ENCODE results near the gene SKIC8.

The SKIC8 gene

DNA sequence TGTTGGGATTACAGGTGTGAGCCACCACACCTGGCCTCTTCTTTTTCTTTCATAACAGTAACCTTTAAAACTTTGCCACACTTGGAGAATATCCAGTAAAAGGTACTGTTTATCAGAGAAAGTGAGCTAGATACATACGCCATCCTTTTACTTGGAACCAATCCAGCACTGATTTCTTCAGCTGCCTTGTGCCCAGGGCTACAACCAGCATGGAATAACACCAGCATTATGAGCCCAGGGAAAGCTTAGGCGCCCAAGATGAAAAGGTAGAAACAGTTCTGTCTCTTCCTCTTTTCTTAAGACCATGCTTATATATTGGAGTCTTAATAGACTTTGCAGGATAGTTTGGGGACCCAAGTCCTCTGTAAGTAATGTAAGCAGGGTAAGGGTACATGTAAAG is 8.4 kb downstream of the SKIC8 start:
- no peak for DNase-seq (ENCODE audit: low spot score)

DNA sequence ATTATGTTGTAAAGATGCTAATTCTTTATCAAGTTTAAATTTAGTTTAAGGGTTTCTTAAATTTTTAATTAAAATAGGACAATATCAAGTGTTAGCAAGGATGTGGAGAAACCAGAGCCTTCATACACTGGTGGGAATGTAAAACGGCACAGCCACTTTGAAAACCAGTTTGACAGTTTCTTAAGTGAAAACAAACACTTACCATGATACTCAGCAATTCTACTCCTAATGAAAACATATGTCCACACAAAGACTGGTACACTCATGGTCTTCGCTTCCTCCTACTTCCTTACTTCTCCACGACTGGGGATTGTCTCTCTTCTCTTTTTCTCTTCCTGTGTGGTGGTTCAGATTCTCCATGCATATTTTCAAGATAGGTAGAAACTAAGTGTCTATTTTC is 9.2 kb downstream of the SKIC8 start:
- no peak for DNase-seq (ENCODE audit: low spot score)

DNA sequence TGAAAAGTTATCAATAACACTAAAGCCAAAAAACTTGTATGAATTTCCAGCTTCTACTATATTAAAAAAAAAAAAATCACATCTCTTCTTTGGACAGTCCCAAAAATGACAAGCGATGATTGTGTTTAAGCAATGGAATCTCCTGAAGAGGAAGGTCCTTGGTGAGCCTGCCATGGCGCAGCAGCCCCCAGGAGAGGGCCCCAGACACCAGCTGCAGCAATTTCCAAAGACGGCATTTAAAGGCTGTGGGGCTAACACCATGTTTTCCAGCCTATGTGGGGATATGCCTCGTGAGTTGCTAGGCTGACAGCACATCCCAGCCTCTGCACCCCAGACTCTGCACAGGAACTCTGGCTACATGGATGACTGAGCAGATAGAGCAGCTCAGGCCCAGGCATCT is 14.7 kb downstream of the SKIC8 start:
- no peak for DNase-seq (ENCODE audit: low spot score)

DNA sequence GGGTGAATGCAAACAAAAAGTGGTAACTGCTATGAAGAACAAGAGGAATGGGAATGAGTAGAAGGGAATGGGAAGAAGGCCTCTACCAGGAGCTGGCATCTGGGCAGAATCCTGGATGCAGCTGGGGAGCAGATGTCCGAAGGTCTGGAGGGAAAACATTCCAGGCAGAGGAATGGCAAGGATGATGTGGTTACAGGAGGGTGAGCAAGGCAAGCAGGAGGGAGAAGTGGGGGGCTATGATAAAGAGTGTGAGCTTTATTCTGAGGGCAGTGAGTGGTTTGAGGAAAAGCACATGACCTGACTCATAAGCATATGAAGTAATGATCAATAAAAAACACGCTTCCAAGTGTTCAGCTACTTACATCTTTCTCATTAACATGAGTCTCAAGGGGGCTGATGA is 17.1 kb downstream of the SKIC8 start:
- no peak for DNase-seq (ENCODE audit: low spot score)

DNA sequence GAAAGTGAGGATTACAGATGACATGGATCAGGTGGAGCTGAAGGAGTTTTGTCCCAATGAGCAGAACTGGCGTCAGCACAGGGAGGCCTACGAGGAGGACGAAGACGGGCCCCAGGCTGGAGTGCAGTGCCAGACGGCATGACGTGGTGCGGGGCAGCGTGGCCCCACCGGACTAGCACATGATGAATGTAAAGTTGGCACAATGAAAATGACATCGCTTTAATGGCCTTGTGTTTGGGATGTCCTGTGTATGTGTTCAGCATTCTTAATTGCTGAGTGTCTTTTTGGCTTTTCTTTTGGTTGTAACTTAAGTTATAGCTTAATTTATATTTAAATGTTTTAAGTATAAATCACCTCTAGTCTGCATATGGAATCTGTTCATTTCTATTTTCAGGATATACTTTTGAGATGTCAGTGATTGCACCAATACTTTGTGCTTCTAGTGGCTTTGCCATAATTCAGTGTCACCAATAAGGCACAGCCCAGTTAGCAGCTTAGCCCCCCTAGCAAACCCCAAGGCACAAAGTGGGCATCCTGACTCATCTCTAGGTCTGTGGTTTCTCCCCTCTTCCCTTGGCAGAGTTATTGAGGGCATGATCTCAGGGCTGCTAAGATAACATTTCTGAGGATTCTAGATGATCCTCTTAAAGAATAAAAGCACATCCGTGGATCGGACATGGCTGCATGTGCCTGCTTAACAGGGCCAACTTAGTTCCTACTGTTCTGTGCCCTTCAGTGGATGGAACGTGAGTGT is 18.9 kb downstream of the SKIC8 start:
- DNase-seq (ENCODE audit: low spot score) = no peak

DNA sequence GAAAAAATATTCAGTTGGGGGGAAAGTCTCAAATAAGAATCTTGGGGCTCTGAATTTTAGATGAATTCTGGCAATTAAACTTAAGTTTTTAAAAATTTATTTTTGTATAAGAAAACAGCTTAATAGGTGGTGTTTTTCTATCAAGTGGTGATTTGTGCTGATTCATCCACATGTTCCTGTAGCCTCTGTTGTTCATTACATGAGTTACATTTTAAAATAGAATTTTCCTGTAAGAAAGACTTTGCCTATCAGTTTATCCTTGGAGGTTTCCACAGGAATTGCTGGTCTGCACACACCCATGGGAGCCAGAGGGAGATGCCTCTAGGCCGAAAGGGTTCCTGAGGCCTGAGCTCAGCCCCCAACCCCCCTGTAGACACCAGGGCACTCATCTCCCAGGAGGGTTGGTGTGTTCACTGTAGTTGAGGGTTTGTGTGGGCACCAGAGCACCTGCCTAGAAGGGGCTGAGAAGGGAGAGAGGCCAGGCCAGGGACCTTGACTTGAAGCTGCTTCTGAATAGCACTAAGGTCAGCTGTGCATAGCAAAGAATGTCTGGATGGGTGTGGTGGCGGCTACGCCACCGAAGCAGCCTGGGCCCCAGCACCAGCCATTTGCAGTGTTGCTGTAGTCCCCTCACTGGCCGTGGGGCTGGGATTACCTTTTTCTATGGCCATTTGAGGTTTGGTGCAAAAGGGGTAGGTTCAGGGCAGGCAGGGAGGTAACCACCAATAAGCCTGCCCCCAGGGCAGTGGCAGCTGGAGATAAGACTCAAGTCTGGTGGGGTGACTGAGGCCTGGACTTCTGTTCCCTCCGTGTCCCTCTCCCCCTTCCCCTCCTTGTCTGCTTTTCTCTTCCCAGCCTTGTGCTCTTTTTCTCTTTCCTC is 23.1 kb downstream of the SKIC8 start:
- DNase-seq (ENCODE audit: low spot score) = no peak

DNA sequence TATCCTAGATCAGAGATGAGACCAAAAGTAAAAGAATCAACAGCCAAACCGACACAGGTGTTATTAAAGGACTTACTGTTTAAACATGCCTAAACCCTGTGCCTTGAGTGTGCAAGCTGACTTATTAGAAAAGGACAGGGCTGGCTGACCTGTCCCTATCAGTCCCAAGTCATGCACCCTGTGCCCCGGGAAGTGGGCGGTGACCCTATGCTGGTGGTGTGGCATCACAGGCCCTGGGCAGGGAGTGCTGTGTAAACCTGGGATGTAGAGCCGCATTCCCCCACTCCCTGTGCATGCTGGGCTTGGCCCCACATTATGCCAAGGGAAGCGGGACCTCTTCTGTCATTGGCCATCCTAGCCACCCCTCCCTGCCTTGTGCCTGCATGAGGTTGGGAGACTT is 24.4 kb downstream of the SKIC8 start:
- no peak for DNase-seq (ENCODE audit: low spot score)

DNA sequence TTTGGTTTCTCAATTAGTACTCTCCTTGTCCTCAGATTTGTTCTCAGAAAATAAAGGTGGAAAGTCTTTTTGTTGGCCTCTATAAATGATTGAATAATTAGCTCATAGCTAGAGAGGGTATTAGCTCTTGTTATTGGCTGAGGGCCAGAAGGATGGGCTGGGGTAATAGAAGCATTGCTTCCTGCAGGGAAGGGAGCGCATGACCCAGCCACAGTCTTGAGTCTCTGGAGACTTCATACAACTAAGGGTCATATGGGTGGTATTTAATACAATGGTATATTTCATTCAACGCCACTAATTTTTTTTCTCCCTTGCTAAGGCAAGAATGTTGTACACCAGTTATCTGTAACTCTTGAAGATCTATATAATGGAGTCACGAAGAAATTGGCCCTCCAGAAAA is 26.6 kb downstream of the SKIC8 start:
- DNase-seq (ENCODE audit: low spot score) = no peak

DNA sequence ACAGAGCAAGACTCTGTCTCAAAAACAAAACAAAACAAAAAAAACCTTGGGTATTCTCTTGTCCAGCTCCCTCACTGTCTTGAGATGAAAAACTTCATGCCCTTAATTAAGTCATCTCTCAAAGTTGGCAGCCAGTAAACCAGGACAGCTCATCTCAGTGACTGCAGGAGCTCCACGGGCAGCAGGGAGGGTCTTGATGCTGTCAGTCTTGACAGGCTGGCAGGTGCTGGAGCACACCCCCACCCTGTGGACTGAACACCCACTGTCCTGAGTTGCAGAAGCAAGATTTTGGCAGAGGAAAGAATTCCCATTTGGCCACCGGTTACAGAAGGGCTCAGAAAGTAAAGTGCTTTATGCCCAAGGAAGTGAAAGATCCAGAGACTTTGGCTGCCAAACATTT is 27.1 kb downstream of the SKIC8 start:
- no peak for DNase-seq (ENCODE audit: low spot score)

DNA sequence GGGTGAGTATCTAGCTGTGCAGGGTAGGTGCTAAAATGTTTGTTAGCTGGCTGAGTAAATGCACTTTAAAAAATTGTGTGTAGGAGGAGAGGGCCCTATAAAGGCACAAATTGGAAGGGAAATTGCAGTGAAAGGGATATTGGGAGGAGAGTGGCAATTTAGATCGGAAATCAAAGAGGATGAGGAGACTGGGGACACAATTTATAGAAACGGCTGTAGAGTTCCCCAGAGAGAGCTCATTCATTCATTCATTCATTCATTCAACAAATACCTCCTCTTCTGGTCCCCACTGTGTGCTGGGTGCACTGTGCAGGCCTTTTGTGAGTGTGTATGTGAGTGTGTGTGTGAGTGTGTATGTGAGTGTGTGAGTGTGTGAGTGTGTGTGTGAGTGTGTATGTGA is 32.6 kb downstream of the SKIC8 start:
- no peak for DNase-seq (ENCODE audit: low spot score)

DNA sequence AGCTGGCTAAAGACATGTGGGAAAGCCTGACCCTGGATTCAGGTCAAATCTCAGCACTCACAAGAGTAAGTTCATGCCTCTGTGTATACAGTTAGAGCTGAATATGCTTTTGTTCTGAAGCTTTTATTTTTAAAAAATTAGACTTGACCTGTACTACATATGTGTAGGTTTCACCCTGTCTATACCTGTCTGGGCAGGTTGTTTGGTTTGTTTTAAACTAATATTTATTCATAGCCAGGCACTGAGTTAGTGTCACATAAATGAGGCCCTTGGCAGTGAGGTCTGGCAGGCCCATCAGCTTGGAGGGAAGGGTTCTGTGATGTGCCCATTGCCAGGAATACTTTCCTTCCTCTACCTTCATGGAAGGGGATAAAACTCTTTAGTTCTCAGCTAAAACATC is 33.2 kb downstream of the SKIC8 start:
- no peak for DNase-seq (ENCODE audit: low spot score)

DNA sequence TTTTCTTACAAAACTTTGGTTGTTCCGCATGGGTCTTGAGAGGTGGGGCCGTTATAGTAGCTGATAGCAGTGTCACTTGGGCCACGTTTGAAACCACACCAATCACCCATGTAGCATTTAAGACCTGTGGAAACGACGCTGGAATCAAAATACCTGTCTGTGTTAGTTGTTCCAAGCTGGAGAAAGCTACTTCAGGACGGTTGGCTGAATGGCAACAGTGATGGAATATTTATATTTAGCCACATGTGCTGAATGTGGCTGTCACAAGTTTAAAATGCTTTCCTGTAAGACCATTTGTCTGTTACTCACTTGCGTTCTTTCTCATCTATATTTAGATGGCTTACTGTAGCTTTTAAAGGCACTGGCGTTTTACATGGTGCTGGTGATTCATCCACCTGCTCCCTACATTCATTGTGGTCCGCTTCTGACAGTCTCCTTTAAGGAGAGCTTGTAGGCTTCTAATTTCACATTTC is 33.6 kb downstream of the SKIC8 start:
- no peak for DNase-seq (ENCODE audit: low spot score)

DNA sequence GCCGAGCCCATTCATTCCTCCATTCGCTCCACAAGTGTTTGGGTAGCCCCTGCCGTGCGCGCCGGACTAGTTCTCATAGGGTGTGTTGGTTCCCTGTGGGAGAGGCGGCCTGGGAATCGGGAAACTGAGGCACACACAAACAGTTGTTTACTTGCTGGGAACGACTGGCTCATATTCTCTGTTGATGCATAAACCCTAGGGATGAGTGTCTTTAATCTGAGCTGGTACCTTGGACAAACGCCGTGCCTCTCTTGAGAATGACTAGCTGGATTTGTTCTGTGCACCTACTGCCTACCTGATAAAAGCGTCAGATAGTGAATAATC is 34.3 kb downstream of the SKIC8 start:
- DNase-seq (ENCODE audit: low spot score) = no peak

DNA sequence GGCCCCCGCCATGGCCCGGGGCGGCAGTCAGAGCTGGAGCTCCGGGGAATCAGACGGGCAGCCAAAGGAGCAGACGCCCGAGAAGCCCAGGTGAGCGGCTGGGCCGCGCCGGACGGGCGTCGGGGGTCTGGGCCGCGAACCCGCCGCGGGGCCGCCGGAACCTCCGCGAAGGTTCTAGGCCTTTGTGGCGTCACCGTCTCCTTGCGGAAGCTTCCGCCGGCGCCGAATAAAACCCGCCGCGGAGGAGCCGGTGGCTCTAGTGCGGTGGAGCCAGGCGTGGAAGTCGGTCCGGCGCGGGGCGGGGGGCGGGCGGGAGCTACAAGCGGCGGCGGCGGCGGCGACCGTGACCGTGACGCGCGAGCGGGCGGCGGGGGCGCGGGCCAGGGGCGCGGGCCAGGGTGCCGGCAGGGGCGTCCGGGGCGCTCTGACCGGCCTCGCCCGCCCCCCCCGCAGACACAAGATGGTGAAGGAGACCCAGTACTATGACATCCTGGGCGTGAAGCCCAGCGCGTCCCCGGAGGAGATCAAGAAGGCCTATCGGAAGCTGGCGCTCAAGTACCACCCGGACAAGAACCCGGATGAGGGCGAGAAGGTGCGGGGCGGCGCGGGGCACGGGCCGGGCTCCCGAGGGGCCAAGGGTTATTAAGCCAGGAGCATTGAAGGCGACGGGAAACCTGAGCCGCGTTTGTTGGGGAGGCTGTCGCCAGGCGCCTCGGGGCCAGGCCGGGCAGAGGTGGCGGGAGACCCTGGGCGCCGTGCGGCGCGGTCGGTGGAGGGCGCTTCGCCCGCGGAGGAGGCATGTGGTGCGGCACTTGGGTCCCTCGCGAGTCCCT is 34.9 kb downstream of the SKIC8 start, which contains the start of gene DNAJA4:
Gene DNAJA4, plus strand, starts transcription at position 259 of the 833 bp plus-strand sequence. Its CDS starts 202 bp downstream, at position 461.
- no peak for DNase-seq (ENCODE audit: low spot score)

DNA sequence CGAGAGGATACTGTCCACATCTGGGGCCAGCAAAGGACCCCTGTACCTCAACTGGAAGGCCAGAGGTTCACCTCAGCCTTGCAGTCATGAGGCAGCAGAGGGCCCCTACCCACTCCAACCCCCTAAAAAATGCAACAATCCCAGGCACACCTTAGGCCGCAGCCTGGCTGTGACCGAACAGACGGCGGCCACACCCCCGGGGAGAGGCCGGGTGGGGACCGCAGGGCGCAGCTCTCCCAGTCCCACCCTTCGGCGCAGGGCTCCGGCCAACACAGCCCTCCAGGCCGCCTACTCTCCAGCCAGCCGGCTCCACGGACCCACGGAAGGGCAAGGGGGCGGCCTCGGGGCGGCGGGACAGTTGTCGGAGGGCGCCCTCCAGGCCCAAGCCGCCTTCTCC is 35.5 kb downstream of the SKIC8 start:
- no peak for DNase-seq (ENCODE audit: low spot score)

DNA sequence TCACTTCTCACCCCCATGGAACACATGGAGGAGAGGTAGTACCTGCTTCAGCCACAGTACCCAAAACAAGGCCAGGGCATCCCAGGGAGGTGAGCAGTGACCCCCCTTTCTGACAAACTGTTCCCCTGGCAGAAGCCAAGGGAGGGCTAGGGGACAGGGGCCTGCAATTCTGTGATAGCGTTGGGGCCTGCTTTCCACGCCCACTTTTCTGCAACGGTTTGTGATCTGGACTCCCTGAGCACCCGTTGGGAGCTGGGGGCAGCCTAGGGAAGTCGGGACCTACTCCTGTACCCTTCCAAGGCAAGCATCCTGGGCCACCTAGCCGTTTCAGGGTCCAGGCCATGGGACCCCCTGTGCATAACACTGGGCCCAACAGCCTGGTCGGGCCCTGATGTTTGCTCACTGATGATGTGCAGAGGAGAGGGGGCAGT is 36.0 kb downstream of the SKIC8 start:
- no peak for DNase-seq (ENCODE audit: low spot score)

DNA sequence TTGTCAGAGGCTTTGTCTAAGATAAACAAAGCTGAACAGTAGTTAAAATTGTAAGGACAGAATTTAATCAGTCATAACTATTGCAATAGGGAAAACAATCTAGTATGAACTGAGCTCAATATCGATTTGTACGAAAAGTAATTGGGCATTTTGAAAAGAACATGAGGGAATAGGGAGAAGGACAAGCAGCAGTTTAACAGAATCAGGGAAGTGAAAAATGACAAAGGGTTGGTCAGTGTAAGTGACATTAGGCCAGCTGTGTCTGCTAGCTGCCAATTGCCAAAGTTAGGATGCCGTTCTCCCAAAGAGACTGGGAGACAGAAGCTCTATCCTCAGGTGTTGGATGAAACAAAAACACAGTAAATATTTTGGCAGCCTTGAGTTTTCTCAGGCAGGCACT is 38.3 kb downstream of the SKIC8 start:
- DNase-seq (ENCODE audit: low spot score) = no peak

DNA sequence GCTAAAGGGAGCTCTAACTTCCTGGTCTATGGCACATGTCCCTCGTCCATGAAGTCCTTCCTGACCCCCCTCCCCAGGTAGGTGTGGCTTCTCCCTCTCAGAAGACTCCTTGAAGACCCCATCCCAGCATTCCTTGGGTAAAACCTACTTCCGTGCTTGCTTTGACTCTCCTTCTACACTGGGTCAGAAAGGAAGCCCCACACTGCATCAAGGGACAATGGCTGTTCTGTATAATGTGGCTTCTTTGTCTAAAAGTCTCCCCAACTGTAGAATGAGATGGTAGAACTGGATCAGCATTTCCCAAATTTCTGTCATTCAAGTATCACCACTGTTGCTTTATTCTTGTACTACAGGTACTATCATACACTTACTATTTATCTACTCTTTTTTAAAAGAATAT is 38.9 kb downstream of the SKIC8 start:
- no peak for DNase-seq (ENCODE audit: low spot score)

DNA sequence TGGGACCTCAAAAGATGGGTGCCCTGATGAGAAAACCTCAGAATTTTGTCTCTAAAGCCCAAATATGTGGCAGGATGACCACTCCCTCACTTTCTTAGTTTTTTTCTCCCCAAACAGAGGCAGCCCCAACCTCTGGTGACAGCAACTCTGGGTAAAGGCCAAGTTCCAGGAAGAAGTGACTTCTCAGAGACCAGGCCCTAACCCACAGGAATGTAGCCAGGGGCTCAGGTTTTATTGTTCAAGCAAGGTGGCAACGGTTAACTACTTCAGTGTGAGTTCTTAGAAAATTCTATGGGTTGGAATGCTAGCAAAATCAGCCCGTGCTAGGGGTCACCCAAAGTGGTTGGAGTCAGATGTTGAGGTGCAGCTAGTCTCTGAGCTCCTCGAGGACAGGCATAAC is 40.2 kb downstream of the SKIC8 start:
- DNase-seq (ENCODE audit: low spot score) = no peak

DNA sequence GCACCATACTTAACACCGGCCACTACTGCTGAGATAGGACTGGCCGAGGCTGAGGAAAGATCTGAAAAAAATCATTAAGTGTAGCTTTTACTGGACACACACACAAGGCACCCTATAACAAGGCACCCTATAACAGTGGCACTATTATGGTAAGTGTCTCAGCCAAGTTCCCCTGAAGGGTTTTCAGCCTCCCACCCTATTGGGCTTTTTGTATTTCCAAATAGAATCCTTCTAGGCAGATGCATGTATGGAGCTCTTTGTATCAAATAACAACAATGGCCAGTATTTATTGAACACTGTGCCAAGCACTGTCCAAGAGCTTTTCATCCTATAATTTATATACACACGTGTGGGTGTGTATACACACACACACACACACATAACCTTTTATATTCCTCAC is 41.7 kb downstream of the SKIC8 start:
- DNase-seq (ENCODE audit: low spot score) = no peak

DNA sequence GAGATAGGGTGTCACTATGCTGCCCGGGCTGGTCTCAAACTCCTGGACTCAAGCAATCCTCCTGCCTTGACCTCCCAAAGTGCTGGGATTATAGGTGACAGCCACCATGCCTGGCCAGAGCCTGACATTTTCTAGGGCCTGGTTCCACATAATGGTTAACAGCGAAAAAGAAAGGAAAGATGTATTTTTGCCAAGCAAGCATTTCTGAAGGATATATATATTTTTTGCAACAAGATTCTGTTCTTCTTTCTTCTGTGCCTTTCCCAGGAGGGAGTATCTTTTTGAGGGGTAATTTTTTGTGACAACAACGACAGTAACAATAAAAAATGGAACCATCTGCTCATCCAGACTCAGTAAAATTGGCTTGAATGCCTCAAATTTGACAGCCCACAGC is 43.4 kb downstream of the SKIC8 start:
- DNase-seq (ENCODE audit: low spot score) = no peak

DNA sequence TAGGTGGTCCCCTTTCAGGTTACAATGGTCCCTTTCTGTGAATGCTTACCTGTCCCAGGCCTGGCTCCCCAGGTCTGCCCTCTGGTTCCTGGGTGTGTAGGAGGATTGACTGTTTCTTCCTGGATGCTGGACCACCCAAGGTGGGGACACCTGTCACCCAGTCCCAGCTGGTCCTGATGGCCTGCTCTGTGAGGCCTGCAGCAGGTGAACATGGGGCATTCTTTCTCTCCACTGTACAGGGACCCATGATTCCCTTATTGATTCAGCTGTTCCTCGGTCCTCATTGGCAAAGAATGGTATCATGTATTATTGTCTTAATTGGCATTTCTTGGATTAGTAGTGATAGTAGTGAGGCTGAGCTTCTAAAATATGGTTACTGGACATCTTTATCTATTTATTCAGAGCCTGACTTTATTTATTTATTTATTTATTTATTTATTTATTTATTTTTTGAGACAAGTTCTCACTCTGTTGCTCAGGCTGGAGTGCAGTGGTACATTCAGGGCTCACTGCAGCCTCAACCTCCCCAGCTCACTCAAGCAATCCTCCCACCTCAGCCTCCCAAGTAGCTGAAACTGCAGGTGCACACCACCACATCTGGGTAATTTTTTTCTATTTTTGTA is 43.9 kb downstream of the SKIC8 start:
- no peak for DNase-seq (ENCODE audit: low spot score)
